HepG2 (cell line): ENCODE results near the gene JAG1. TPM values are rescaled to one million over a fixed set of nuclear protein-coding genes. Genes with fewer than 3 reads are reported as not detected.

Experiments
- AKAP8 ChIP-seq: sonication (generic); formaldehyde crosslinking; IDR thresholded peaks from 2 replicates; pipeline ENCODE4 v1.5.1; 2020; ENCODE audit warnings: mild to moderate bottlenecking, missing genetic modification reagents
- ATF1 ChIP-seq: IDR thresholded peaks from 2 replicates; pipeline ENCODE4 v1.6.1; 2016; ENCODE audit warnings: mild to moderate bottlenecking, control low read depth
- HCFC1 ChIP-seq: fragments of 150-350 bp; IDR thresholded peaks from 2 replicates; pipeline ENCODE4 v1.6.1; 2014; ENCODE audit warnings: low read depth, low read length
- MED1 ChIP-seq: sonication (generic); formaldehyde crosslinking; IDR thresholded peaks from 2 replicates; pipeline ENCODE4 v1.4.0; 2020; ENCODE audit warnings: missing genetic modification reagents
- PAXIP1 ChIP-seq: sonication (generic); formaldehyde crosslinking; conservative IDR thresholded peaks from 2 replicates; pipeline ENCODE4 v1.4.0; 2020; ENCODE audit warnings: mild to moderate bottlenecking, missing genetic modification reagents, moderate library complexity
- PHF5A ChIP-seq: IDR thresholded peaks from one replicate; pipeline ENCODE4 v1.6.1; 2018; ENCODE audit warnings: low read depth, missing genetic modification reagents; ENCODE audit not compliant: unreplicated experiment
- PLRG1 ChIP-seq: fragments of 450-650 bp; conservative IDR thresholded peaks from 2 replicates; pipeline ENCODE4 v1.6.1; 2016
- PTBP1 ChIP-seq: fragments of 200-400 bp; formaldehyde crosslinking; IDR thresholded peaks from 2 replicates; pipeline ENCODE4 v1.6.1; 2018; ENCODE audit warnings: low read length, low read depth; ENCODE audit not compliant: poor library complexity, severe bottlenecking
- RARA ChIP-seq: IDR thresholded peaks from 2 replicates; pipeline ENCODE4 v1.6.1; 2016; ENCODE audit warnings: missing genetic modification reagents, missing compliant biosample characterization
- RCOR2 ChIP-seq: IDR thresholded peaks from 2 replicates; pipeline ENCODE4 v1.6.1; 2016; ENCODE audit warnings: missing biosample characterization, missing genetic modification reagents
- TGIF2 ChIP-seq: IDR thresholded peaks from 2 replicates; pipeline ENCODE4 v1.6.1; 2016; ENCODE audit warnings: control low read depth, missing compliant biosample characterization
- TRIM24 ChIP-seq: sonication (generic); formaldehyde crosslinking; IDR thresholded peaks from 2 replicates; pipeline ENCODE4 v1.8.0; 2022; ENCODE audit warnings: mild to moderate bottlenecking, missing genetic modification reagents
- ZFP62 ChIP-seq: sonication (generic); formaldehyde crosslinking; IDR thresholded peaks from 2 replicates; pipeline ENCODE4 v1.4.0; 2020; ENCODE audit warnings: missing genetic modification reagents
- ZFX ChIP-seq: sonication (generic); formaldehyde crosslinking; IDR thresholded peaks from 2 replicates; pipeline ENCODE4 v1.4.0; 2020; ENCODE audit warnings: mild to moderate bottlenecking, low read depth, missing genetic modification reagents, moderate library complexity
- ZNF263 ChIP-seq: sonication (generic); formaldehyde crosslinking; IDR thresholded peaks from 2 replicates; pipeline ENCODE4 v1.4.0; 2020; ENCODE audit warnings: missing genetic modification reagents
- ZNF563 ChIP-seq: sonication (generic); formaldehyde crosslinking; IDR thresholded peaks from 2 replicates; pipeline ENCODE4 v1.8.0; 2022; ENCODE audit warnings: mild to moderate bottlenecking, moderate library complexity, missing genetic modification reagents
- ZNF597 ChIP-seq: sonication (generic); formaldehyde crosslinking; IDR thresholded peaks from 2 replicates; pipeline ENCODE4 v1.5.0; 2020; ENCODE audit warnings: missing genetic modification reagents
- ZNF709 ChIP-seq: sonication (generic); formaldehyde crosslinking; IDR thresholded peaks from 2 replicates; pipeline ENCODE4 v1.5.0; 2020; ENCODE audit warnings: mild to moderate bottlenecking, missing genetic modification reagents
- ZNF792 ChIP-seq: IDR thresholded peaks from 2 replicates; pipeline ENCODE4 v1.6.1; 2016
- ZSCAN22 ChIP-seq: sonication (generic); formaldehyde crosslinking; IDR thresholded peaks from 2 replicates; pipeline ENCODE4 v1.4.0; 2020; ENCODE audit warnings: mild to moderate bottlenecking, missing genetic modification reagents
- polyA plus RNA-seq, 8 experiments: library from polyadenylated mRNA; depleted of rRNA in 3 of 8; stranded (reverse) in 7 of 8; unstranded in 1 of 8; fragments of >200 nt; fragmentation: Illumina TruSeq in 4 of 8; extraction: Trizol in 4 of 8; gene quantifications; 2 replicates each; pipeline versions ENCODE4 v1.2.1 to v1.2.3, GENCODE V29; 2011 to 2016; ENCODE audit warnings: low read depth in 4 of 8, missing spikeins in 1 of 8, mixed read lengths in 1 of 8; ENCODE audit not compliant: insufficient read depth in 1 of 8
- total RNA-seq, 5 experiments: library from RNA; depleted of rRNA; stranded (reverse); fragments of >200 nt; fragmentation: Illumina TruSeq; extraction: Trizol; gene quantifications; 2 replicates each; pipeline ENCODE4 v1.2.3, GENCODE V29; 2016; ENCODE audit warnings: low read depth in 1 of 5
- TF ChIP-seq, protein P1 (sequence below): sonication (generic); formaldehyde crosslinking; IDR thresholded peaks from 2 replicates; pipeline ENCODE4 v1.5.1; 2020; ENCODE audit warnings: mild to moderate bottlenecking, moderate library complexity, missing genetic modification reagents
- TF ChIP-seq, protein P2 (sequence below): sonication (generic); formaldehyde crosslinking; IDR thresholded peaks from 2 replicates; pipeline ENCODE4 v1.4.0; 2020; ENCODE audit warnings: mild to moderate bottlenecking, low read depth, missing genetic modification reagents
- TF ChIP-seq, protein P3 (sequence below): sonication (generic); formaldehyde crosslinking; IDR thresholded peaks from 2 replicates; pipeline ENCODE4 v1.9.0; 2022; ENCODE audit warnings: low read depth, missing genetic modification reagents

JAG1 gene
- total and polyA plus RNA-seq, 2 of the 13 experiments (the other 11 are each of a cell fraction or from before 2014, with no cell fraction given) = 47.1 to 56.3 TPM

DNA sequence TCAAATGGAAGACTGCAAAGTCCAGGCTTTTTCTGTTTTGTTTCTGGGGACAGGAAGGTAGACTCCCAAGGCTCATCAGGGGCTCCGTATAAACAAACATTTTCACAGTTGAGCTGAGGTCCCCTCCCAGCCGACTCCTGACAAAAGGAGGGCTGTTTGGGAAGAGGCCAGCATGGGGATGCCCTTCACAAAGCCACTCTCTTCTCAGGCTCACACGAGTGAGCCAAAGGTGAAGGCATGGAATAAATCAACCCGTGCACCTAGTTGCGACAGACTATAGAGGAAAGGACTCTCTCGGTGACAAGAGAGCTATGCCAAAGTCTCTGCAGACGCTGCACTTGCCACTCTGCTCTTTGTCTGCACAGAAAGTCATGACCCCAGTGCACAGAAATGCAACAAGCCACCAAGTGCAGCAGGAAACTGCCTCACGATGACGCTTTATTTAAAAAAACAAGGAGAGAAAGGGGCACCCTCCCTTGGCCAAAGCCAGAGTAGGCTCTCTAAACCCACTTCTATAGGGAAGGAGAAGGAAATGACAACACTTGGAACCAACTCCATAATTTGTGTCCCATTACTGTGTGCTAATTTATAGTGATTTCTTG lies 21.0 kb downstream of the JAG1 start (continued):
- TF ChIP-seq RARA (CRISPR knock-in tag) = peak; percentile 57
- TF ChIP-seq ZFP62 (CRISPR knock-in tag) = no peak
- no peak for TF ChIP-seq AKAP8 (CRISPR knock-in tag)
- no peak for TF ChIP-seq ZNF597 (CRISPR knock-in tag)
- TF ChIP-seq MED1 (CRISPR knock-in tag) = 0 out of 2 replicates have a peak, but pooled peaks have one; percentile 37
- TF ChIP-seq ZNF709 (CRISPR knock-in tag) = no peak
- peak; percentile 81 for TF ChIP-seq RCOR2 (CRISPR knock-in tag)
- TF ChIP-seq, protein P1, sequence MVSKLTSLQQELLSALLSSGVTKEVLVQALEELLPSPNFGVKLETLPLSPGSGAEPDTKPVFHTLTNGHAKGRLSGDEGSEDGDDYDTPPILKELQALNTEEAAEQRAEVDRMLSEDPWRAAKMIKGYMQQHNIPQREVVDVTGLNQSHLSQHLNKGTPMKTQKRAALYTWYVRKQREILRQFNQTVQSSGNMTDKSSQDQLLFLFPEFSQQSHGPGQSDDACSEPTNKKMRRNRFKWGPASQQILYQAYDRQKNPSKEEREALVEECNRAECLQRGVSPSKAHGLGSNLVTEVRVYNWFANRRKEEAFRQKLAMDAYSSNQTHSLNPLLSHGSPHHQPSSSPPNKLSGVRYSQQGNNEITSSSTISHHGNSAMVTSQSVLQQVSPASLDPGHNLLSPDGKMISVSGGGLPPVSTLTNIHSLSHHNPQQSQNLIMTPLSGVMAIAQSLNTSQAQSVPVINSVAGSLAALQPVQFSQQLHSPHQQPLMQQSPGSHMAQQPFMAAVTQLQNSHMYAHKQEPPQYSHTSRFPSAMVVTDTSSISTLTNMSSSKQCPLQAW = no peak
- TF ChIP-seq ZNF792 (CRISPR knock-in tag) = no peak
- no peak; the same call in 1 of the 2 replicates for TF ChIP-seq TRIM24
- TF ChIP-seq PLRG1 = no peak
- TF ChIP-seq, protein P2, sequence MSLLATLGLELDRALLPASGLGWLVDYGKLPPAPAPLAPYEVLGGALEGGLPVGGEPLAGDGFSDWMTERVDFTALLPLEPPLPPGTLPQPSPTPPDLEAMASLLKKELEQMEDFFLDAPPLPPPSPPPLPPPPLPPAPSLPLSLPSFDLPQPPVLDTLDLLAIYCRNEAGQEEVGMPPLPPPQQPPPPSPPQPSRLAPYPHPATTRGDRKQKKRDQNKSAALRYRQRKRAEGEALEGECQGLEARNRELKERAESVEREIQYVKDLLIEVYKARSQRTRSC = no peak
- no peak for TF ChIP-seq ZNF563 (CRISPR knock-in tag)
- peak; percentile 37; the same call in 1 of the 2 replicates for TF ChIP-seq ZFX (CRISPR knock-in tag)
- TF ChIP-seq ATF1 (CRISPR knock-in tag) = peak; percentile 38
- TF ChIP-seq, protein P3, sequence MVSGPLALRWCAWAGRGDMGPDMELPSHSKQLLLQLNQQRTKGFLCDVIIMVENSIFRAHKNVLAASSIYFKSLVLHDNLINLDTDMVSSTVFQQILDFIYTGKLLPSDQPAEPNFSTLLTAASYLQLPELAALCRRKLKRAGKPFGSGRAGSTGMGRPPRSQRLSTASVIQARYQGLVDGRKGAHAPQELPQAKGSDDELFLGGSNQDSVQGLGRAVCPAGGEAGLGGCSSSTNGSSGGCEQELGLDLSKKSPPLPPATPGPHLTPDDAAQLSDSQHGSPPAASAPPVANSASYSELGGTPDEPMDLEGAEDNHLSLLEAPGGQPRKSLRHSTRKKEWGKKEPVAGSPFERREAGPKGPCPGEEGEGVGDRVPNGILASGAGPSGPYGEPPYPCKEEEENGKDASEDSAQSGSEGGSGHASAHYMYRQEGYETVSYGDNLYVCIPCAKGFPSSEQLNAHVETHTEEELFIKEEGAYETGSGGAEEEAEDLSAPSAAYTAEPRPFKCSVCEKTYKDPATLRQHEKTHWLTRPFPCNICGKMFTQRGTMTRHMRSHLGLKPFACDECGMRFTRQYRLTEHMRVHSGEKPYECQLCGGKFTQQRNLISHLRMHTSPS (CRISPR knock-in tag) = peak; percentile 53; the same call in 1 of the 2 replicates
- TF ChIP-seq ZNF263 (CRISPR knock-in tag) = no peak
- no peak for TF ChIP-seq ZSCAN22 (CRISPR knock-in tag)
- no peak for TF ChIP-seq PTBP1
- 0 out of 2 replicates have a peak, but pooled peaks have one; percentile 41 for TF ChIP-seq TGIF2
- no peak for TF ChIP-seq HCFC1
- peak; percentile 87 for TF ChIP-seq PAXIP1 (CRISPR knock-in tag)
- no peak for TF ChIP-seq PHF5A (CRISPR knock-in tag)
